Measurements from ENCODE around the gene PCDH9. TPM values are rescaled to one million over a fixed set of nuclear protein-coding genes. Genes with fewer than 3 reads are reported as not detected.

PCDH9 gene
- total and polyA plus RNA-seq, 5 donors from 2014 or later: 0.08 to 0.77 (median 0.09) TPM

DNA sequence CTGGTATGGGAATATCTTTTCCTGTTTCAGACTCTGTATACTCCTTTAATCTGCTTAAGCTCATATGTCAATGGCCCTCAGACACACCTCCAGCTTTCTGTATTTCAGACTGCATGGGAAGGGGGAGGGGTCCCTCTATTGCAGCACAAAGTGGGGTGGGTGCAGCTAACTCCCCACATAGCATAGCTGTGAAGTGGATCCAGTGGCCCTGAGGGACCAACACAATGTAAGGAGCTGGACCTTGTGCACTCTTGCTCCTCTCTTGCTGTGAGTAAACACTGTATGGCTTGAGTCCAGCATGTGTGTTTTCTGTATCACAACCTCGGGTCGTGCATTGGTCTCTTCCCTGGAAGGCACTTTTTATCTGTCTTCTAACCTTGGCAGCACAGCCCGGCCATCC is 669.9 kb downstream of the PCDH9 start:
- no peak overlapping the region for H3K27ac Mint-ChIP-seq
- no peaks in the 10 kb centered on the region for H3K36me3 Mint-ChIP-seq
- Histone ChIP-seq H3K4me1 (ENCODE audit: control insufficient read depth, insufficient read depth, low read length, poor library complexity, severe bottlenecking) (no peaks in the 10 kb centered on the region), H3K4me3 (ENCODE audit: low read depth, low read length) (no peak overlapping the region), H3K27me3 (ENCODE audit: control insufficient read depth, insufficient read depth, low read length) (no peaks in the 10 kb centered on the region), H3K27ac (ENCODE audit: insufficient read depth, low read length, poor library complexity, severe bottlenecking) (no peak overlapping the region), H3K36me3 (ENCODE audit: control insufficient read depth, insufficient read depth, low read length) (no peaks in the 10 kb centered on the region), H3K9me3 (ENCODE audit: control insufficient read depth in 2 of 2, low read length in 2 of 2) (peaks cover 2 to 5% of the 10 kb centered on the region in 2 experiments)
- ATAC-seq (ENCODE audit: low read depth in 2 of 2) (no peak), DNase-seq (no peak)
- no peaks in the 10 kb centered on the region for H3K4me1 Mint-ChIP-seq
- H3K4me3 Mint-ChIP-seq: no peak overlapping the region
- H3K27me3 Mint-ChIP-seq: no peaks in the 10 kb centered on the region
- peaks cover 2 to 19% (median 8%) of the 10 kb centered on the region in 7 donors for H3K9me3 Mint-ChIP-seq

DNA sequence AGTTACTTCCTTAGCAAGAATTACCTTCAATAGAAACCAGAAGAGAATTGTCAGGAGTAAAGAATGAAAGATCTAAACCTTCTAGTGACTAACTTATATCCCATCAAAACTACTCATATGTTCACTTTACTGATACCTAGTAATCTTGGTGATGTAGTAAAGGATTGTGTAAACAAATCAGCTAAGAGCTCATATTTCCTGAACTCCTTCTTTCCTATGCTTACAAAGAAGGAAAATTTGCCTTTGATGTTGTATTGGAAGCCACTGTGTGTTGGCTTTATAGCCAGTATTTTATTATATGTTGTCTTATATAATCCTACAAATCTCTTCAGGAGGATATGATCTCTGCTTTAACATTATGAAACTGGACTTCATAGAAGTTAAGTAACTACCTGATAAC is 671.0 kb downstream of the PCDH9 start:
- H3K4me3 ChIP-seq (ENCODE audit: low read depth, low read length): no peak overlapping the region
- no peaks in the 10 kb centered on the region for H3K27me3 Mint-ChIP-seq
- no peak for ATAC-seq (ENCODE audit: low read depth in 2 of 2)
- no peak overlapping the region for H3K4me3 Mint-ChIP-seq
- no peak for DNase-seq
- H3K27ac Mint-ChIP-seq: no peak overlapping the region
- no peaks in the 10 kb centered on the region for H3K36me3 Mint-ChIP-seq
- H3K27me3 ChIP-seq (ENCODE audit: control insufficient read depth, insufficient read depth, low read length): no peaks in the 10 kb centered on the region
- H3K9me3 Mint-ChIP-seq: peaks cover 3 to 19% (median 7%) of the 10 kb centered on the region in 7 donors
- no peaks in the 10 kb centered on the region for H3K4me1 Mint-ChIP-seq
- H3K9me3 ChIP-seq (ENCODE audit: control insufficient read depth in 2 of 2, low read length in 2 of 2): peaks cover 2 to 5% of the 10 kb centered on the region in 2 experiments
- H3K4me1 ChIP-seq (ENCODE audit: control insufficient read depth, insufficient read depth, low read length, poor library complexity, severe bottlenecking): no peaks in the 10 kb centered on the region
- H3K36me3 ChIP-seq (ENCODE audit: control insufficient read depth, insufficient read depth, low read length): no peaks in the 10 kb centered on the region
- no peak overlapping the region for H3K27ac ChIP-seq (ENCODE audit: insufficient read depth, low read length, poor library complexity, severe bottlenecking)

DNA sequence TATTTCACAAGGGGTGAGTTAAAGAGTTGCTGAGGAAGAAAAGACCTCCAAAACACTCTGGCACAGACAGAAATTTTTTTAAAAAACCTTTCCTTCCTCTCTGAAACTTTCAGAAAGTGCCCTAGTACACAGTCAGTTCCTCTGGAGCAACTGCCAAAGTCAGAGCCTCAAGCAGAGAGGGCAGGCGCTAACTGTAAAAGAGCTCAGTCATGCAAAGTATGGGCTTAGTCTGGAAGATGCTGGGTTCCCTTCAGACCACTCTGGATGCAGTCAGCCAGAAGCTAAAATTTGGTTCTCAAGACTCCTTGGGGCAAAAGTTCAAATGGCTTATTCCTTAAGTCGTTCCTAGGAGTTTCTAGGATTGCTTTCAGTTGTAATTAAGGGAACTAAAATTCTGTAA is 671.6 kb downstream of the PCDH9 start:
- H3K4me1 ChIP-seq (ENCODE audit: control insufficient read depth, insufficient read depth, low read length, poor library complexity, severe bottlenecking): no peaks in the 10 kb centered on the region
- H3K4me3 Mint-ChIP-seq: no peak overlapping the region
- H3K9me3 ChIP-seq (ENCODE audit: control insufficient read depth in 2 of 2, low read length in 2 of 2): peaks cover 2 to 5% of the 10 kb centered on the region in 2 experiments
- peaks cover 3 to 17% (median 7%) of the 10 kb centered on the region in 7 donors for H3K9me3 Mint-ChIP-seq
- no peak overlapping the region for H3K27ac ChIP-seq (ENCODE audit: insufficient read depth, low read length, poor library complexity, severe bottlenecking)
- no peaks in the 10 kb centered on the region for H3K4me1 Mint-ChIP-seq
- no peak overlapping the region for H3K4me3 ChIP-seq (ENCODE audit: low read depth, low read length)
- H3K27ac Mint-ChIP-seq: no peak overlapping the region
- ATAC-seq (ENCODE audit: low read depth in 2 of 2) (no peak), DNase-seq (no peak)
- no peaks in the 10 kb centered on the region for H3K36me3 ChIP-seq (ENCODE audit: control insufficient read depth, insufficient read depth, low read length)
- H3K27me3 ChIP-seq (ENCODE audit: control insufficient read depth, insufficient read depth, low read length): no peaks in the 10 kb centered on the region
- no peaks in the 10 kb centered on the region for H3K27me3 Mint-ChIP-seq
- no peaks in the 10 kb centered on the region for H3K36me3 Mint-ChIP-seq

DNA sequence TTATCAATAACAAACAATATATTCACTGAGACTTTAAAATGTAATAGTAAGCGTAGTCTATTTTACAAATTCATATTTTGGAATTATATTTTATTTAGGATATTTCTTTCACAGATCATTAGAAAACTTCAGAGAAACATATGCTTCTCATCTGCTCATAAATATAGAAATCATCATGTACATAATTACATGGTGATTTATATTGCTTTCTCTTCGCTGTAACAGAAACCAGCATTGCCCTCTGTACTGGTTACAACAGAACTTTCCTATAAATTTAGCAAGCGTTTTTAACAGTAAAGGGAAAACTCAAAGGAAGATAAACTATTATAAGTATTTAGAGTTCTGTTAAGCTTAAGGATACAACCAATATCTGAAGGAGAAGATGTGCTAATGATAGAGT is 672.8 kb downstream of the PCDH9 start:
- Mint-ChIP-seq H3K4me3 (no peak overlapping the region), H3K4me1 (no peaks in the 10 kb centered on the region), H3K9me3 (peaks cover 0 to 11% (median 2%) of the 10 kb centered on the region in 7 donors), H3K27me3 (no peaks in the 10 kb centered on the region), H3K36me3 (no peaks in the 10 kb centered on the region), H3K27ac (no peak overlapping the region)
- Histone ChIP-seq H3K4me3 (ENCODE audit: low read depth, low read length) (no peak overlapping the region), H3K9me3 (ENCODE audit: control insufficient read depth in 2 of 2, low read length in 2 of 2) (peaks cover 0 to 5% of the 10 kb centered on the region in 2 experiments), H3K27me3 (ENCODE audit: control insufficient read depth, insufficient read depth, low read length) (no peaks in the 10 kb centered on the region), H3K36me3 (ENCODE audit: control insufficient read depth, insufficient read depth, low read length) (no peaks in the 10 kb centered on the region), H3K4me1 (ENCODE audit: control insufficient read depth, insufficient read depth, low read length, poor library complexity, severe bottlenecking) (no peaks in the 10 kb centered on the region), H3K27ac (ENCODE audit: insufficient read depth, low read length, poor library complexity, severe bottlenecking) (no peak overlapping the region)
- no peak for DNase-seq
- ATAC-seq (ENCODE audit: low read depth in 2 of 2): no peak

DNA sequence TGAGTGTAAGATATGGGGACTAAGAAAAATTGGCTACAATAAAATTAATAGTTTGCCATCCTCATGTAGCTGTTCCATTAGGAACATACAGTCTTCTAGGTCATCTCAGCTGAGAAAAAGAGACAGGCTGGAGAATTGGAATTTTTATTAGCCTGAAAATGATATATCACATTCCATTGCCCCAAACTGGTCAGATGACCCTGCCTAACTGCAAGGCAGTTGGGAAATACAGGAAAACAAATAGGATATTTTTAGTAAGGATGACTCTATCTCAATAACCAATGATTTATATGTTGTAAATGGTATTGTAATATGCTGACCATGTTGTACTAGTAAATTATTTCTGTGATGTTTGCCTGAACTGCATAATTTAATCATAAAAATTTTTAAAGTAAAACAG is 673.8 kb downstream of the PCDH9 start:
- H3K27me3 ChIP-seq (ENCODE audit: control insufficient read depth, insufficient read depth, low read length): no peaks in the 10 kb centered on the region
- H3K27ac ChIP-seq (ENCODE audit: insufficient read depth, low read length, poor library complexity, severe bottlenecking): no peak overlapping the region
- no peak overlapping the region for H3K4me3 Mint-ChIP-seq
- ATAC-seq (ENCODE audit: low read depth in 2 of 2): no peak
- no peaks in the 10 kb centered on the region for H3K36me3 Mint-ChIP-seq
- no peaks in the 10 kb centered on the region for H3K4me1 Mint-ChIP-seq
- H3K9me3 ChIP-seq (ENCODE audit: control insufficient read depth in 2 of 2, low read length in 2 of 2): peaks cover 3 to 5% of the 10 kb centered on the region in 2 experiments
- DNase-seq: no peak
- no peaks in the 10 kb centered on the region for H3K27me3 Mint-ChIP-seq
- no peak overlapping the region for H3K4me3 ChIP-seq (ENCODE audit: low read depth, low read length)
- H3K36me3 ChIP-seq (ENCODE audit: control insufficient read depth, insufficient read depth, low read length): no peaks in the 10 kb centered on the region
- H3K9me3 Mint-ChIP-seq: peaks cover 0 to 17% (median 3%) of the 10 kb centered on the region in 7 donors
- H3K4me1 ChIP-seq (ENCODE audit: control insufficient read depth, insufficient read depth, low read length, poor library complexity, severe bottlenecking): no peaks in the 10 kb centered on the region
- H3K27ac Mint-ChIP-seq: no peak overlapping the region

DNA sequence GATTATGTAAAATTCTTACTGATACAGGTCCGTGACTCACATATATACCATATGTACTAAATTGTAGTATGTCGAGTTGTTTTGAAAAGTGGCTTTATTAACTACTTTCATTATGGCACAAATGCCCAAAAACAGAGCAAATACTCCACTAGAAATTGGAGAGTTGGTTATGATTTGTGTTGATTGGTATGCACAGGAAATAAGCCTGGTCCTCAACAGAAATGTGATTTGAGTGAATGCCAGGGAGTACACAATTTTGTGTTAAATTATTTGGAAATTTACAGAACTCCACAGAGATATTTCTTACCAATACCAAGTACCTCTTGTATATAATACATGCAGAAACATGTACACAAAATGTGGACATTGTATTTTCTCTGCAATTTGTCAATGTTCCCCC is 676.7 kb downstream of the PCDH9 start:
- Histone ChIP-seq H3K4me3 (ENCODE audit: low read depth, low read length) (no peak overlapping the region), H3K4me1 (ENCODE audit: control insufficient read depth, insufficient read depth, low read length, poor library complexity, severe bottlenecking) (no peaks in the 10 kb centered on the region), H3K36me3 (ENCODE audit: control insufficient read depth, insufficient read depth, low read length) (no peaks in the 10 kb centered on the region), H3K27me3 (ENCODE audit: control insufficient read depth, insufficient read depth, low read length) (no peaks in the 10 kb centered on the region), H3K27ac (ENCODE audit: insufficient read depth, low read length, poor library complexity, severe bottlenecking) (no peak overlapping the region), H3K9me3 (ENCODE audit: control insufficient read depth in 2 of 2, low read length in 2 of 2) (peaks cover 3 to 9% of the 10 kb centered on the region in 2 experiments)
- no peaks in the 10 kb centered on the region for H3K27me3 Mint-ChIP-seq
- no peaks in the 10 kb centered on the region for H3K4me1 Mint-ChIP-seq
- no peak for ATAC-seq (ENCODE audit: low read depth in 2 of 2)
- H3K9me3 Mint-ChIP-seq: peaks cover 0 to 17% (median 2%) of the 10 kb centered on the region in 7 donors
- H3K36me3 Mint-ChIP-seq: no peaks in the 10 kb centered on the region
- H3K4me3 Mint-ChIP-seq: no peak overlapping the region
- no peak overlapping the region for H3K27ac Mint-ChIP-seq
- DNase-seq: no peak

DNA sequence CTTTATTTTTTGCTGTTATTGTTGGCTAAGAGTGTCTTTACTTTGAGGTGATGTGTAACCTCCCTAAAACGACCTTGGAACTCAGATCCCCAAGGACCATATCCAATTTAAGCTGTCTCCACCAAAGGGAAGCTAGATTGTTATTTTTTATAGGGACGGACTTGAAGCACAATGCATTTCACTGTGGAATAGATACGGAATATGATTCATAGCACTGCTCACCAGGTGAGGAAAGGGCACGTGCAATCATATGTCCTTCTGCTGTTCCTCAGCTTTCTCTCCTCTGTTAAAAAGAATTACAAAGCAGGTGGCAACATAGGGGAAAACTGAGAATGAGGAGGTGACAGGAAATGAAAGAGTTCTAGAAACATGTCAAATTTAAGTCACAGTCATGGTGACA is 679.0 kb downstream of the PCDH9 start:
- Mint-ChIP-seq H3K27me3 (no peaks in the 10 kb centered on the region), H3K4me1 (no peaks in the 10 kb centered on the region), H3K27ac (no peak overlapping the region), H3K9me3 (peaks cover 0 to 13% (median 3%) of the 10 kb centered on the region in 7 donors), H3K36me3 (no peaks in the 10 kb centered on the region), H3K4me3 (no peak overlapping the region)
- ATAC-seq (ENCODE audit: low read depth in 2 of 2) (no peak), DNase-seq (no peak)
- no peaks in the 10 kb centered on the region for H3K4me1 ChIP-seq (ENCODE audit: control insufficient read depth, insufficient read depth, low read length, poor library complexity, severe bottlenecking)
- H3K9me3 ChIP-seq (ENCODE audit: control insufficient read depth in 2 of 2, low read length in 2 of 2): peaks cover 3 to 9% of the 10 kb centered on the region in 2 experiments
- no peaks in the 10 kb centered on the region for H3K36me3 ChIP-seq (ENCODE audit: control insufficient read depth, insufficient read depth, low read length)
- no peak overlapping the region for H3K27ac ChIP-seq (ENCODE audit: insufficient read depth, low read length, poor library complexity, severe bottlenecking)
- H3K27me3 ChIP-seq (ENCODE audit: control insufficient read depth, insufficient read depth, low read length): no peaks in the 10 kb centered on the region
- H3K4me3 ChIP-seq (ENCODE audit: low read depth, low read length): no peak overlapping the region

DNA sequence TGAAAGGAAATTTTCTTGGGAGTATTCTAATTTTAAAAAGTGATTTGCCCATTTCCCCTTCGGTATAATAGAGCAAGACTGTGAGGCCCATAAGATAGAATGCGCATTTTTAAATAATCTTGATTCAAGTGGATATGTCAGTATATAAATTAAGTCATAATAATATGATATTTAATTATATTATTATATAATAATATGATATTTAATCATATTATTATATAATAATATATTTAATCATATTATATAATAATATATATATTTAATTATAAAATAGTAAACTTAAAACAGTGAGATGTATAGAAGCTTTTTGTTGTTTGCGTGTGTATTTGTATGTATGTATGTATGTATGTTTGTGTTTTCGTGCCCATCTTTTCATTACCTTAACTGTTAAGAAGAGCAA is 682.5 kb downstream of the PCDH9 start:
- DNase-seq: no peak
- Histone ChIP-seq H3K36me3 (ENCODE audit: control insufficient read depth, insufficient read depth, low read length) (no peaks in the 10 kb centered on the region), H3K27me3 (ENCODE audit: control insufficient read depth, insufficient read depth, low read length) (no peaks in the 10 kb centered on the region), H3K4me3 (ENCODE audit: low read depth, low read length) (no peak overlapping the region), H3K27ac (ENCODE audit: insufficient read depth, low read length, poor library complexity, severe bottlenecking) (no peak overlapping the region), H3K4me1 (ENCODE audit: control insufficient read depth, insufficient read depth, low read length, poor library complexity, severe bottlenecking) (no peaks in the 10 kb centered on the region), H3K9me3 (ENCODE audit: control insufficient read depth in 2 of 2, low read length in 2 of 2) (peaks cover 3 to 9% of the 10 kb centered on the region in 2 experiments)
- ATAC-seq (ENCODE audit: low read depth in 2 of 2): no peak
- no peaks in the 10 kb centered on the region for H3K36me3 Mint-ChIP-seq
- no peak overlapping the region for H3K4me3 Mint-ChIP-seq
- no peaks in the 10 kb centered on the region for H3K4me1 Mint-ChIP-seq
- no peak overlapping the region for H3K27ac Mint-ChIP-seq
- no peaks in the 10 kb centered on the region for H3K27me3 Mint-ChIP-seq
- H3K9me3 Mint-ChIP-seq: peaks cover 0 to 17% (median 4%) of the 10 kb centered on the region in 7 donors

Data from CD4-positive, CD25-positive, alpha-beta regulatory T cell (primary cell).